ENCODE data around the gene PIM1. TPM values are rescaled to one million over a fixed set of nuclear protein-coding genes. Genes with fewer than 3 reads are reported as not detected.
A peak's percentile ranks its signal among the peaks of the same experiment; 100 is the strongest.

Gene PIM1
- total and polyA plus RNA-seq, 9 of the 15 experiments (the other 6 are each of a cell fraction or from before 2014, with no cell fraction given): 19.0 to 789 (median 212) TPM

DNA sequence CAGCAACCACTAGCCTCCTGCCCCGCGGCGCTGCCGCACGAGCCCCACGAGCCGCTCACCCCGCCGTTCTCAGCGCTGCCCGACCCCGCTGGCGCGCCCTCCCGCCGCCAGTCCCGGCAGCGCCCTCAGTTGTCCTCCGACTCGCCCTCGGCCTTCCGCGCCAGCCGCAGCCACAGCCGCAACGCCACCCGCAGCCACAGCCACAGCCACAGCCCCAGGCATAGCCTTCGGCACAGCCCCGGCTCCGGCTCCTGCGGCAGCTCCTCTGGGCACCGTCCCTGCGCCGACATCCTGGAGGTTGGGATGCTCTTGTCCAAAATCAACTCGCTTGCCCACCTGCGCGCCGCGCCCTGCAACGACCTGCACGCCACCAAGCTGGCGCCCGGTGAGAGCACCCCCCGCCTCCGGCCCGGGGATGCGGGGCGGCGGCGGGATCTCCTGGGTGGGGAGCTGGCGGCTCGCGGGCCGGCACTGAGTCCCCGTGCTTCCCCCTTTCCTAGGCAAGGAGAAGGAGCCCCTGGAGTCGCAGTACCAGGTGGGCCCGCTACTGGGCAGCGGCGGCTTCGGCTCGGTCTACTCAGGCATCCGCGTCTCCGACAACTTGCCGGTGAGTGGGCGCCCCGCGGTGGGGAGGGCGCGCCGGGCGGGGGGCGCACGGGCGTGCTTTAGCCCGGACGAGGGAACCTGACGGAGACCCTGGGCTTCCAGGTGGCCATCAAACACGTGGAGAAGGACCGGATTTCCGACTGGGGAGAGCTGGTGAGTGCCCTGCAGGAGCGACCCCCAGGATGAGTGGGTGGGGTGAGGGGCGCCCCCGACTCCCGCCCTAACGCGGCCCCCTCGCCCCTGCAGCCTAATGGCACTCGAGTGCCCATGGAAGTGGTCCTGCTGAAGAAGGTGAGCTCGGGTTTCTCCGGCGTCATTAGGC is 585 bp downstream of the PIM1 start (continued):
- TF ChIP-seq ZBTB11 (CRISPR knock-in tag; IDR thresholded peaks at IDR 0.05) (peak in 1 of 3 experiments; percentile 20; a peak in 1 of 6 replicates), ZNF583 (CRISPR knock-in tag; IDR thresholded peaks at IDR 0.05) (no peak), ZNF277 (CRISPR knock-in tag; IDR thresholded peaks at IDR 0.05; ENCODE audit: borderline replicate concordance) (no peak), ZC3H11A (IDR thresholded peaks at IDR 0.05; ENCODE audit: low read depth, low read length) (no peak), KAT8 (IDR thresholded peaks at IDR 0.05; ENCODE audit: low read depth) (no peak), NR4A1 (CRISPR knock-in tag; IDR thresholded peaks at IDR 0.05) (peak; percentile 27; the same call in 1 of the 2 replicates), NR4A1 (tag; IDR thresholded peaks at IDR 0.05) (no peak), FOXJ2 (tag; IDR thresholded peaks at IDR 0.05) (no peak), MYBL2 (IDR thresholded peaks at IDR 0.05; ENCODE audit: low read depth) (no peak), MYBL2 (CRISPR knock-in tag; IDR thresholded peaks at IDR 0.05; ENCODE audit: borderline replicate concordance) (no peak), NFRKB (IDR thresholded peaks at IDR 0.05; ENCODE audit: low read depth) (0 out of 2 replicates have a peak, but pooled peaks have one; percentile 10), HNRNPK (IDR thresholded peaks at IDR 0.05; ENCODE audit: low read depth, low read length, poor library complexity, severe bottlenecking) (no peak), MXI1 (IDR thresholded peaks at IDR 0.05; ENCODE audit: low read depth, low read length) (0 out of 2 replicates have a peak, but pooled peaks have one; percentile 10), ETS1 (conservative IDR thresholded peaks at IDR 0.05; ENCODE audit: control insufficient read depth, low read depth, low read length) (peak; percentile 52; the same call in 1 of the 2 replicates), HLTF (IDR thresholded peaks at IDR 0.05) (no peak)
- TF ChIP-seq, protein P1, sequence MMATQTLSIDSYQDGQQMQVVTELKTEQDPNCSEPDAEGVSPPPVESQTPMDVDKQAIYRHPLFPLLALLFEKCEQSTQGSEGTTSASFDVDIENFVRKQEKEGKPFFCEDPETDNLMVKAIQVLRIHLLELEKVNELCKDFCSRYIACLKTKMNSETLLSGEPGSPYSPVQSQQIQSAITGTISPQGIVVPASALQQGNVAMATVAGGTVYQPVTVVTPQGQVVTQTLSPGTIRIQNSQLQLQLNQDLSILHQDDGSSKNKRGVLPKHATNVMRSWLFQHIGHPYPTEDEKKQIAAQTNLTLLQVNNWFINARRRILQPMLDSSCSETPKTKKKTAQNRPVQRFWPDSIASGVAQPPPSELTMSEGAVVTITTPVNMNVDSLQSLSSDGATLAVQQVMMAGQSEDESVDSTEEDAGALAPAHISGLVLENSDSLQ (IDR thresholded peaks at IDR 0.05): no peak
- TF ChIP-seq, protein P2, sequence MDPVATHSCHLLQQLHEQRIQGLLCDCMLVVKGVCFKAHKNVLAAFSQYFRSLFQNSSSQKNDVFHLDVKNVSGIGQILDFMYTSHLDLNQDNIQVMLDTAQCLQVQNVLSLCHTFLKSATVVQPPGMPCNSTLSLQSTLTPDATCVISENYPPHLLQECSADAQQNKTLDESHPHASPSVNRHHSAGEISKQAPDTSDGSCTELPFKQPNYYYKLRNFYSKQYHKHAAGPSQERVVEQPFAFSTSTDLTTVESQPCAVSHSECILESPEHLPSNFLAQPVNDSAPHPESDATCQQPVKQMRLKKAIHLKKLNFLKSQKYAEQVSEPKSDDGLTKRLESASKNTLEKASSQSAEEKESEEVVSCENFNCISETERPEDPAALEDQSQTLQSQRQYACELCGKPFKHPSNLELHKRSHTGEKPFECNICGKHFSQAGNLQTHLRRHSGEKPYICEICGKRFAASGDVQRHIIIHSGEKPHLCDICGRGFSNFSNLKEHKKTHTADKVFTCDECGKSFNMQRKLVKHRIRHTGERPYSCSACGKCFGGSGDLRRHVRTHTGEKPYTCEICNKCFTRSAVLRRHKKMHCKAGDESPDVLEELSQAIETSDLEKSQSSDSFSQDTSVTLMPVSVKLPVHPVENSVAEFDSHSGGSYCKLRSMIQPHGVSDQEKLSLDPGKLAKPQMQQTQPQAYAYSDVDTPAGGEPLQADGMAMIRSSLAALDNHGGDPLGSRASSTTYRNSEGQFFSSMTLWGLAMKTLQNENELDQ (CRISPR knock-in tag; IDR thresholded peaks at IDR 0.05; ENCODE audit: borderline replicate concordance): no peak
